GM12873 (cell line): ENCODE results near the gene CD28.

Experiments
- TF ChIP-seq, protein P1 (sequence below): IDR thresholded peaks from 2 replicates; pipeline ENCODE4 v1.5.1; 2012; ENCODE audit warnings: low read depth, mild to moderate bottlenecking, moderate library complexity, low read length, control low read depth; ENCODE audit not compliant: insufficient read depth; ENCODE audit errors: missing control alignments

Gene CD28

DNA sequence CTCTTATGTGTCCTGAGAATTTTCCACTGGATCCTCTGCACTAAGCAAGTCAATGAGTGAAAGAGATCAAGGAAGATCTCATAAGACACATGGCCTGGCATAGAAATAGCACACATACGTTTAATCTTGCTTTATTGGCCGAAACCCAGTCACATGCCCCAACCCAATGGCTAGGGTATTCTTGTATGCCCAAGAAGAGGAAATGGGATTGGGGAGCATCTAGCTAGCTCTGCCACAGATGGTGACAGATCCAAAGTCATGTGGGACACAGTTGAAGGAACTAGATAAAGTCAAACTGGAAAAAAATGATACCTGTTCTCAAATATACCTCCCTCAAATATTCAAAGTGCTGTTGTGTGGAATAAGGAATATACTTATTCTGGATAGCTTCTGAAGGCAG lies 74.7 kb downstream of the CD28 start:
- TF ChIP-seq, protein P1, sequence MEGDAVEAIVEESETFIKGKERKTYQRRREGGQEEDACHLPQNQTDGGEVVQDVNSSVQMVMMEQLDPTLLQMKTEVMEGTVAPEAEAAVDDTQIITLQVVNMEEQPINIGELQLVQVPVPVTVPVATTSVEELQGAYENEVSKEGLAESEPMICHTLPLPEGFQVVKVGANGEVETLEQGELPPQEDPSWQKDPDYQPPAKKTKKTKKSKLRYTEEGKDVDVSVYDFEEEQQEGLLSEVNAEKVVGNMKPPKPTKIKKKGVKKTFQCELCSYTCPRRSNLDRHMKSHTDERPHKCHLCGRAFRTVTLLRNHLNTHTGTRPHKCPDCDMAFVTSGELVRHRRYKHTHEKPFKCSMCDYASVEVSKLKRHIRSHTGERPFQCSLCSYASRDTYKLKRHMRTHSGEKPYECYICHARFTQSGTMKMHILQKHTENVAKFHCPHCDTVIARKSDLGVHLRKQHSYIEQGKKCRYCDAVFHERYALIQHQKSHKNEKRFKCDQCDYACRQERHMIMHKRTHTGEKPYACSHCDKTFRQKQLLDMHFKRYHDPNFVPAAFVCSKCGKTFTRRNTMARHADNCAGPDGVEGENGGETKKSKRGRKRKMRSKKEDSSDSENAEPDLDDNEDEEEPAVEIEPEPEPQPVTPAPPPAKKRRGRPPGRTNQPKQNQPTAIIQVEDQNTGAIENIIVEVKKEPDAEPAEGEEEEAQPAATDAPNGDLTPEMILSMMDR = no peak

DNA sequence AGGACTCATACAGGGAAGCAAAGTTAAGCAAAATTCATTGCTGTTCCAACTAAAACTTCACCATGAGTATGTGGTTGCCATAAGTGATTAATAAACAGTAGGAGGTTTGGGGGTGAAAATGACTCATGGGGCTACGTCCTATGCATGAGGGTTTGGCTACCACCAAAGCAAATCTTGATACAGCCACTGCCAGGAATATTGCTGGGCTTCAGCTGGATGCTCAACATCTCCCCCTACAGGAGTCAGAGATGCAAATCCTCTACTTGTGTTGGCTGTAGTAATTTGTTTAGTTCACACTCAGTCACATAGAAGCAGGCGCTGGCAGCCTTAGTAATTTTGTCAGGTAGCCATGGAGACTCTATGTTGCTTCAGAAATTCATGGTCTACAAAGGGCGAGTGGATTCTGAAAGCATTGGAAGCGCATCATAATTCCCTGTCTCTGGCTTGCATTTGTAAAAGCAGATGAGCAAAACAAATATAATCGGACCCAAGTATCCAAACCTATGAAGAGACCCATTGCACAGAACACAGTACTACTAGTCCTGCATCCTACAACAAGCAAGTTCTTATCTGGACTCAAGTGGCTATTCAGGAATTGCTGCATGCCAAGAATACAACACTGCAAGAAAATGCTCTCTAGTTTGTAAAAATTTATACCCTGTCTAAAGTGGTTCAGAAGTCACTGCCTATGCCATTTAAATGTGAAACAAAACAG lies 76.0 kb downstream of the CD28 start:
- TF ChIP-seq, protein P1 = peak; percentile 90

DNA sequence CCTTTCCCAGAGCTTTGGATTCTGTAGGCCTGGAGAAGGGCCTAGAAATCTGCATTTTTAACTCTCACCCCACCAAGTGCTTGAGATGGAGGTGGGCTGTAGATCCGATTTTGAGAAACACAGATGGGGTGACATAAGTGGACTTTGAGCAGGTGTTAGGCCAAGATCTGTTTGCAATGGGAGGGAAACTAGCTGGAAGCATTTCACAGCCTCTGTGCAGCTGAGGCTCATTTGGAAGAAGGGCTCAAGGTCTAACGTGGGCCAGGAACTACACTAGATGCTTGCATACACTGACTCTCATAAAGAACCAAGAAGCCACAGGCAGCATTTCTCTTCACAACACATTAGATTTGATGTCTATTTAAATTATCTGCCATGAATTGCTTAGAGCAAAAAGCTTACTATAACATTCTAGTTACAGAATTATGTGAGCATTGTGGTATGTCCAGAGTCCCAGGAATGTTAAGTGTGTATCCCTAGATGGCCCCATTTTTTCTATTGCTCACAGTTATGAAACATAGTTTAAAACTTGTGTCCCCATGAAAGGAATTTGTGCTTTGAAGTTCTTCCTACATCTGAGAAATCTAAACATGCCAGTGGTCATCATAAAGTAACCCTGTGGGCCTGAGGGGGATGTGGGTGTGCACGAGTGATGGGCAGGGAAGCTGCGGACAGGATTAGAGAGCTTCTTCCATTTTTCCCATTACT lies 77.2 kb downstream of the CD28 start:
- TF ChIP-seq, protein P1 = no peak

DNA sequence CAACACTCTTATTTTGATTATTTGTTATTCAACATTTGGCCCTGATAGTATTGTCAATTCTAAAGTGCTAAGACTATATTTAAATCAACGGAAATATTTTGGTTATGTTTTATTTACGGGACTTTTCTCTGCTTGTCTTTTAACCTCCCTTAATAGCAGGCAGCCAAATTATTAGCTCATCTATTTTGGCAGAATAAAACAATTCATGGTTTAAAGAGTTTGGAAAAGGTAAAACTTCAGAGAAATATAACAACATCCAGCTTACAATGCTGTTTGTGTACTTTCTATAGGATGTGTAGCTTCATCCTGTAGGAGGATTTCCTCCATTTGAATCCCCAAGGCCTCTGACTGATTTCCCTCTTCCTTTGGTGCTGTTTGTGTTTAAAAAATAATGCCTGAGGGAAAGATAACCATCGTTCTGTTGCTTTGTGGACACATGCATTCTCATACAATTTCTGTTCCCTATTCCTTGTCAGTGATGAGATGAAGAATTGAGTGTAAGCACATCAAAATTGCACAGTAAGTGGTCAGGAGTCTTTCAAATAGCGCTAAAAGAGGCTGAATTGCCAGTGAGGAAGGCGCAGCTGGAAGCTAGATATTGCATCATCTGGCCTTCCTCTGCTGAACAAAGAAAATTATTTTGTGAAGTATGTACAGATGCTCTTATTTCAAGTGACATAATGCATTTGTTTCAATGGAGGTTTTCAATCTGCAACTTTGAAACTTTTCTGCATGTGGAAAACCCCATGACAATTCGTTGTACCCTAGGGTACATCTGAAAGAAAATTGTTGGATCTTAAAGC lies 80.3 kb downstream of the CD28 start:
- TF ChIP-seq, protein P1 = no peak

DNA sequence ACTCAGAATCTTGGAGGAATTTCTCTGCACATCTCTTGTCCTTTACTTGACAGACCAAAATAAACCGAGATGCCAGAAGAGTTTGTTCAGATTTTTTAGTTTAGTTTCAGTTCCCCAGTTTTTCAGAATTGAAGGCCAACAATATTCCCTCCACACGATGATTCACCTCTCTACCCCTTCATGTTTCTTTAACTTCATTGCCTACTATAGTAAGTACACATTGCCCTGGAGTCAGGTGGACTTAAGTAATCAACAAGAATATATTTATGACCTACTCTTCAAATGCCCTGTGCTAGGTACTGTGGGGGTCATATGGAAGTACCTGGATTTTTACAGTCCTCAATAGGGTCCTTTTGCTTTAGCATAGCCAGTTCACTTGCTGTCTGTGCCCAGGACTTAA lies 81.5 kb downstream of the CD28 start:
- TF ChIP-seq, protein P1 = no peak
